Hepatocyte (in vitro differentiated cells): ENCODE results near the gene PMPCA. TPM values are rescaled to one million over a fixed set of nuclear protein-coding genes. Genes with fewer than 3 reads are reported as not detected.

ENCODE experiments used
- DNase-seq: peaks from one replicate; pipeline ENCODE4 v3.0.0-alpha.2; 2016; ENCODE audit warnings: low spot score
- H2AFZ ChIP-seq: fragments of 200-600 bp; sonication (generic); 2 replicates; pipeline ENCODE4 v1.6.0; 2016; ENCODE audit warnings: antibody characterized with exemption, mild to moderate bottlenecking
- H3K27ac ChIP-seq: fragments of 200-600 bp; sonication (generic); 2 replicates; pipeline ENCODE4 v1.5.1; 2016; ENCODE audit warnings: mild to moderate bottlenecking
- H3K27me3 ChIP-seq: fragments of 200-600 bp; sonication (generic); 2 replicates; pipeline ENCODE4 v1.6.1; 2016
- H3K36me3 ChIP-seq: fragments of 200-600 bp; sonication (generic); replicated peaks from 2 replicates; pipeline ENCODE4 v1.5.1; 2016; ENCODE audit warnings: low read depth; ENCODE audit not compliant: insufficient read depth
- H3K4me1 ChIP-seq: fragments of 200-600 bp; sonication (generic); 2 replicates; pipeline ENCODE4 v1.5.1; 2016; ENCODE audit warnings: mild to moderate bottlenecking, moderate library complexity; ENCODE audit not compliant: insufficient read depth
- H3K4me2 ChIP-seq: fragments of 200-600 bp; sonication (generic); 2 replicates; pipeline ENCODE4 v1.6.0; 2016
- H3K4me3 ChIP-seq: fragments of 200-600 bp; sonication (generic); 2 replicates; pipeline ENCODE4 v1.5.1; 2016; ENCODE audit warnings: mild to moderate bottlenecking
- H3K79me2 ChIP-seq: fragments of 200-600 bp; sonication (generic); 2 replicates; pipeline ENCODE4 v1.6.0; 2017; ENCODE audit warnings: mild to moderate bottlenecking
- H3K9me2 ChIP-seq: fragments of 200-600 bp; sonication (generic); replicated peaks from 2 replicates; pipeline ENCODE4 v1.6.0; 2017; ENCODE audit warnings: mild to moderate bottlenecking; ENCODE audit not compliant: insufficient read depth
- H3K9me3 ChIP-seq: fragments of 200-600 bp; sonication (generic); 2 replicates; pipeline ENCODE4 v1.5.1; 2016; ENCODE audit warnings: low read depth, mild to moderate bottlenecking
- H4K20me1 ChIP-seq: fragments of 200-600 bp; sonication (generic); 2 replicates; pipeline ENCODE4 v1.6.0; 2016; ENCODE audit warnings: mild to moderate bottlenecking; ENCODE audit not compliant: insufficient read depth, poor library complexity, severe bottlenecking
- EZH2 ChIP-seq: fragments of 200-600 bp; sonication (generic); IDR thresholded peaks from 2 replicates; pipeline ENCODE4 v1.6.1; 2016; ENCODE audit warnings: antibody characterized with exemption, mild to moderate bottlenecking, borderline replicate concordance
- EZH2phosphoT487 ChIP-seq: fragments of 200-600 bp; sonication (generic); IDR thresholded peaks from one replicate; pipeline ENCODE4 v1.6.1; 2018; ENCODE audit warnings: antibody characterized with exemption, mild to moderate bottlenecking, low read depth, moderate library complexity; ENCODE audit not compliant: unreplicated experiment, severe bottlenecking
- WGBS: methylation state at CpG from one replicate; pipeline ENCODE4 v1.1.6; 2016; ENCODE audit warnings: low lambda C conversion rate; ENCODE audit errors: missing lambda C conversion rate; 5-methylcytosine and 5-hydroxymethylcytosine counted together
- polyA plus RNA-seq: library from polyadenylated mRNA; unstranded; fragments of >200 nt; fragmentation: Nextera tagmentation; extraction: Ambion mirVana; gene quantifications from 2 replicates; pipeline ENCODE4 v1.2.1, GENCODE V29; 2016
- total RNA-seq: library from RNA; depleted of rRNA; stranded (reverse); fragments of >200 nt; gene quantifications from 2 replicates; pipeline ENCODE4 v1.2.3, GENCODE V29; 2014
- TF ChIP-seq, protein P1 (sequence below): fragments of 200-600 bp; sonication (generic); IDR thresholded peaks from 2 replicates; pipeline ENCODE4 v1.5.1; 2016; ENCODE audit warnings: antibody characterized with exemption, mild to moderate bottlenecking; ENCODE audit not compliant: poor library complexity

Gene PMPCA
- total and polyA plus RNA-seq, 2 experiments from 2014 or later, result 45.1 to 85.7 TPM

DNA sequence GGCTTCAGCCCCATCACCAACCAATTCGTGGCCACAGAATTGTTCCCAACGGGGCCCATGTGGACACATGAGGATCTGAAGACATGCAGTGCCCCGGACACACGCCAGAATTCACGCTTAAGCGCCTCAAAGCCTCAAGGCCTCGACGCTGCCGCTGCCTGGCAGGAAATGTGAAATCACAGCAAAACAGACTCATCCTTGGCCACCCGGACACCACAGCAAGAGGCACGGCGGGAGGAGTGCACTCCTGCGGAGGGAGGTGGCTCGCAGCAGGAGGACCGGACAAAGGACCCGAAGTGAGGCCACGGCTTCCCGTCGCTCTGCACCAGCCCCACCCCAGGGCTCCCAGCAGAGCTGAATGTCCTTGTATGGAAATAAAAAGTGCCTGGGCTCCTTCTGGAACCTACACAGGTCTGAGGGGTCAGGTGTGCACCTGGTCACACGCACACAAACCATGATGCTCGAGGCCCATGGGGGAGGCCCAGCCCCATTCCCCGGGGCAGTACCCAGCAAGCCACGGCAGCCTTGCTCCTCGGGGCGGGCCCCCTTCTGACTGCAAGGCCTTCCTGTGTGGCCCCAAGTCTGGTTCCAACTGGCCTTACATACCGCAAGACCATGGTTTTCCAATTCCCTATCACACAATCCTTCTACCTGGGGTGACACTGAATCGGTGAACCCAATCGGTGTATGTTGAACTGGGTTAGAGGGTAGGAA, 62.3 kb downstream of the PMPCA start:
- H3K36me3 ChIP-seq, result no peaks in the 10 kb centered on the region
- no peaks in the 10 kb centered on the region for H3K9me2 ChIP-seq
- H3K27me3 ChIP-seq, result no peaks in the 10 kb centered on the region
- H3K9me3 ChIP-seq, result no peaks in the 10 kb centered on the region
- H3K79me2 ChIP-seq, result peaks cover 80% of the 10 kb centered on the region
- H3K4me1 ChIP-seq, result no peaks in the 10 kb centered on the region
- TF ChIP-seq EZH2 (no peak), EZH2phosphoT487 (no peak)
- TF ChIP-seq, protein P1, sequence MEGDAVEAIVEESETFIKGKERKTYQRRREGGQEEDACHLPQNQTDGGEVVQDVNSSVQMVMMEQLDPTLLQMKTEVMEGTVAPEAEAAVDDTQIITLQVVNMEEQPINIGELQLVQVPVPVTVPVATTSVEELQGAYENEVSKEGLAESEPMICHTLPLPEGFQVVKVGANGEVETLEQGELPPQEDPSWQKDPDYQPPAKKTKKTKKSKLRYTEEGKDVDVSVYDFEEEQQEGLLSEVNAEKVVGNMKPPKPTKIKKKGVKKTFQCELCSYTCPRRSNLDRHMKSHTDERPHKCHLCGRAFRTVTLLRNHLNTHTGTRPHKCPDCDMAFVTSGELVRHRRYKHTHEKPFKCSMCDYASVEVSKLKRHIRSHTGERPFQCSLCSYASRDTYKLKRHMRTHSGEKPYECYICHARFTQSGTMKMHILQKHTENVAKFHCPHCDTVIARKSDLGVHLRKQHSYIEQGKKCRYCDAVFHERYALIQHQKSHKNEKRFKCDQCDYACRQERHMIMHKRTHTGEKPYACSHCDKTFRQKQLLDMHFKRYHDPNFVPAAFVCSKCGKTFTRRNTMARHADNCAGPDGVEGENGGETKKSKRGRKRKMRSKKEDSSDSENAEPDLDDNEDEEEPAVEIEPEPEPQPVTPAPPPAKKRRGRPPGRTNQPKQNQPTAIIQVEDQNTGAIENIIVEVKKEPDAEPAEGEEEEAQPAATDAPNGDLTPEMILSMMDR, result no peak
- 97% methylated on average over 28 of the region's 28 CpGs for WGBS
- no peak overlapping the region for H3K27ac ChIP-seq
- H3K4me2 ChIP-seq, result no peak overlapping the region
- DNase-seq, result no peak
- peaks cover 60% of the 10 kb centered on the region for H4K20me1 ChIP-seq
- no peak overlapping the region for H3K4me3 ChIP-seq
- H2AFZ ChIP-seq, result no peak overlapping the region

DNA sequence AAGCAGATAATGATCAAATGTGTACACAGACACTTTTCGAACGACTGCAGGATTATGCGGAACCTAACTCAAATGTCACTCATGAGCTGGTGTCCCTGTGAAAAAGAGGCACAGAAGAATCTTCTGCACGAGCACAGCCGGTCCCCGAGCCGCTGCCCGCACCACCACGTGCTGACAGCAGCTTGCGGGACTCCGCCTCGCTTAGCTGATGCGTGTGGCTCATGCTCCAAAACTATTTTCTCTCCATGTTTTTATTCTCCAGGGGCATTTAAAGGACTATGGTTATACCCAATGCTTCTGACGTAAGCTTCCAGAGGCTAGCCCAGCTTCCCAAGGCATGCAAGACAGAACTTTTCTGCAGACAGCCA, 62.9 kb downstream of the PMPCA start:
- no peaks in the 10 kb centered on the region for H3K4me1 ChIP-seq
- H3K36me3 ChIP-seq, result no peaks in the 10 kb centered on the region
- H3K9me3 ChIP-seq, result no peaks in the 10 kb centered on the region
- H3K79me2 ChIP-seq, result peaks cover 85% of the 10 kb centered on the region
- TF ChIP-seq EZH2 (no peak), EZH2phosphoT487 (no peak)
- TF ChIP-seq, protein P1, result no peak
- H2AFZ ChIP-seq, result no peak overlapping the region
- H3K9me2 ChIP-seq, result no peaks in the 10 kb centered on the region
- WGBS, result 89% methylated on average over 14 of the region's 14 CpGs
- no peak overlapping the region for H3K4me3 ChIP-seq
- no peaks in the 10 kb centered on the region for H3K27me3 ChIP-seq
- no peak overlapping the region for H3K27ac ChIP-seq
- H4K20me1 ChIP-seq, result peaks cover 65% of the 10 kb centered on the region
- no peak for DNase-seq
- no peak overlapping the region for H3K4me2 ChIP-seq

Other genes with a start within 250 kb of the PMPCA start
- not detected in 2 replicates for gene LHX3, start 205.5 kb upstream of the PMPCA start, total RNA-seq
- not detected in 2 replicates for gene LHX3, start 205.5 kb upstream of the PMPCA start, polyA plus RNA-seq
- 9.4 and 11.0 TPM in 2 replicates for gene QSOX2, start 164.8 kb upstream of the PMPCA start, total RNA-seq
- 2.6 and 3.3 TPM in 2 replicates for gene QSOX2, start 164.8 kb upstream of the PMPCA start, polyA plus RNA-seq
- gene CCDC187, start 106.6 kb upstream of the PMPCA start, total RNA-seq, result 0.16 and 0.60 TPM in 2 replicates
- gene CCDC187, start 106.6 kb upstream of the PMPCA start, polyA plus RNA-seq, result 0.23 and 0.75 TPM in 2 replicates
- 25.5 and 27.3 TPM in 2 replicates for gene GPSM1, start 83.1 kb upstream of the PMPCA start, total RNA-seq
- gene GPSM1, start 83.1 kb upstream of the PMPCA start, polyA plus RNA-seq, result 27.2 and 30.0 TPM in 2 replicates
- 10.4 and 21.5 TPM in 2 replicates for gene DNLZ, start 46.9 kb upstream of the PMPCA start, total RNA-seq
- 24.3 and 25.3 TPM in 2 replicates for gene DNLZ, start 46.9 kb upstream of the PMPCA start, polyA plus RNA-seq
- gene CARD9, start 37.0 kb upstream of the PMPCA start, total RNA-seq, result 0.68 and 0.80 TPM in 2 replicates
- 1.5 and 2.5 TPM in 2 replicates for gene CARD9, start 37.0 kb upstream of the PMPCA start, polyA plus RNA-seq
- gene SNAPC4, start 10.5 kb upstream of the PMPCA start, total RNA-seq, result 5.3 and 10.5 TPM in 2 replicates
- 6.3 and 8.7 TPM in 2 replicates for gene SNAPC4, start 10.5 kb upstream of the PMPCA start, polyA plus RNA-seq
- 38.2 and 50.1 TPM in 2 replicates for gene ENTR1, start within 50 bp of the PMPCA start, total RNA-seq
- 33.5 and 43.6 TPM in 2 replicates for gene ENTR1, start within 50 bp of the PMPCA start, polyA plus RNA-seq
- 5.3 and 6.0 TPM in 2 replicates for gene INPP5E, start 29.2 kb downstream of the PMPCA start, total RNA-seq
- 7.1 and 12.9 TPM in 2 replicates for gene INPP5E, start 29.2 kb downstream of the PMPCA start, polyA plus RNA-seq
- gene SEC16A, start 72.4 kb downstream of the PMPCA start, total RNA-seq, result 22.5 and 42.7 TPM in 2 replicates
- 42.0 and 45.4 TPM in 2 replicates for gene SEC16A, start 72.4 kb downstream of the PMPCA start, polyA plus RNA-seq
- 4.3 and 6.5 TPM in 2 replicates for gene NOTCH1, start 135.4 kb downstream of the PMPCA start, total RNA-seq
- gene NOTCH1, start 135.4 kb downstream of the PMPCA start, polyA plus RNA-seq, result 5.3 and 8.3 TPM in 2 replicates